Activated T-cell treated with anti-CD3 and anti-CD28 coated beads, Interleukin-2, amount 50 U/mL, for 72 hours (primary cell): ENCODE data around the gene HCFC1R1. TPM values are rescaled to one million over a fixed set of nuclear protein-coding genes. Genes with fewer than 3 reads are reported as not detected.
"Not testable (repeated sequence)": the region's sequence is repeated elsewhere in the genome, so short reads cannot be mapped to it uniquely, and the experiment has no call there.

Experiments
- ATAC-seq, 2 donors: fragments of 150-1000 bp; cut with Tn5 transposase; replicated peaks in 1 of 2; 2 replicates each; pipeline ENCODE4 v1.10.0; 2021; ENCODE audit warnings: moderate library complexity in 2 of 2, mild to moderate bottlenecking in 1 of 2
- DNase-seq, 2 donors: peaks; one replicate each; pipeline ENCODE4 v3.0.0; 2021 to 2022; ENCODE audit warnings: mixed read lengths in 1 of 2
- H3K27ac Mint-ChIP-seq: one replicate; pipeline ENCODE4 v1.8.0; 2022; ENCODE audit warnings: mild to moderate bottlenecking, moderate library complexity, mixed read lengths
- H3K27me3 Mint-ChIP-seq: one replicate; pipeline ENCODE4 v1.8.0; 2022; ENCODE audit warnings: low read depth, mixed read lengths
- H3K36me3 Mint-ChIP-seq, 2 donors: one replicate each; pipeline ENCODE4 v1.8.0; 2022; ENCODE audit warnings: mixed read lengths in 2 of 2, mild to moderate bottlenecking in 1 of 2; ENCODE audit not compliant: insufficient read depth in 2 of 2
- H3K4me1 Mint-ChIP-seq: one replicate; pipeline ENCODE4 v1.8.0; 2022; ENCODE audit warnings: low read depth, mixed read lengths
- H3K4me3 Mint-ChIP-seq, 2 donors: one replicate each; pipeline ENCODE4 v1.8.0; 2022; ENCODE audit warnings: mild to moderate bottlenecking in 2 of 2, mixed read lengths in 2 of 2, moderate library complexity in 2 of 2
- H3K9me3 Mint-ChIP-seq, 2 donors: one replicate each; pipeline ENCODE4 v1.8.0; 2022; ENCODE audit warnings: mixed read lengths in 2 of 2
- total RNA-seq, 2 donors: library from RNA; stranded (reverse); gene quantifications; one replicate each; pipeline ENCODE4 v1.2.3, GENCODE V29; 2022

Gene HCFC1R1
- total RNA-seq, 2 donors from 2014 or later = 27.6 to 32.8 TPM

- DNase-seq = no peak
- no peaks in the 10 kb centered on the region for H3K9me3 Mint-ChIP-seq
- no peaks in the 10 kb centered on the region for H3K27me3 Mint-ChIP-seq
- peaks cover 72% of the 10 kb centered on the region for H3K4me1 Mint-ChIP-seq
- peaks cover 24 to 34% of the 10 kb centered on the region in 2 donors for H3K36me3 Mint-ChIP-seq
- H3K4me3 Mint-ChIP-seq = peak overlapping the region; percentile 98 to 100
- ATAC-seq = peak; percentile 36 to 48
- peak overlapping the region; percentile 98 for H3K27ac Mint-ChIP-seq
Observed at GRCh38 chr16:3063625-3064386, 40.1 kb upstream of the HCFC1R1 start.

DNA sequence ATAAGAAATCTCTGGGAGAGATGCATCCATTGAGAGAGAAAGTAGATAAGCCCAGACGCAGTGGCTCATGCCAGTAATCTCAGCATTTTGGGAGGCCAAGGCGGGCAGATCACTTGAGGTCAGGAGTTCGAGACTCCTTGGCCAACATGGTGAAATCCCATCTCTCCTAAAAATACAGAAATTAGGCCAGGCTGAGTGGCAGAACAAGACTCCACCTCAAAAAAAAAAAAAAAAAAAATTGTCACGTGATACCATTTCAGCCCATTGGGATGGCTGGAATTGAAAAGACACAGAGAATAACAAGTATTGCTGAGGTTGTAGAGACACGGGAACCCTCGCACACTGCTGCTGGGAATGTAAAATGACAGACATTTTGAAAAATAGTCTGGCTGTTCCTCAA is 38.8 kb upstream of the HCFC1R1 start:
- peaks cover 21 to 26% of the 10 kb centered on the region in 2 donors for H3K36me3 Mint-ChIP-seq
- H3K27me3 Mint-ChIP-seq = no peaks in the 10 kb centered on the region
- H3K4me1 Mint-ChIP-seq = peaks cover 62% of the 10 kb centered on the region
- no peak for ATAC-seq
- no peaks in the 10 kb centered on the region for H3K9me3 Mint-ChIP-seq
- peak overlapping the region; percentile 98 to 100 for H3K4me3 Mint-ChIP-seq
- no peak for DNase-seq
- H3K27ac Mint-ChIP-seq = peak overlapping the region; percentile 98

DNA sequence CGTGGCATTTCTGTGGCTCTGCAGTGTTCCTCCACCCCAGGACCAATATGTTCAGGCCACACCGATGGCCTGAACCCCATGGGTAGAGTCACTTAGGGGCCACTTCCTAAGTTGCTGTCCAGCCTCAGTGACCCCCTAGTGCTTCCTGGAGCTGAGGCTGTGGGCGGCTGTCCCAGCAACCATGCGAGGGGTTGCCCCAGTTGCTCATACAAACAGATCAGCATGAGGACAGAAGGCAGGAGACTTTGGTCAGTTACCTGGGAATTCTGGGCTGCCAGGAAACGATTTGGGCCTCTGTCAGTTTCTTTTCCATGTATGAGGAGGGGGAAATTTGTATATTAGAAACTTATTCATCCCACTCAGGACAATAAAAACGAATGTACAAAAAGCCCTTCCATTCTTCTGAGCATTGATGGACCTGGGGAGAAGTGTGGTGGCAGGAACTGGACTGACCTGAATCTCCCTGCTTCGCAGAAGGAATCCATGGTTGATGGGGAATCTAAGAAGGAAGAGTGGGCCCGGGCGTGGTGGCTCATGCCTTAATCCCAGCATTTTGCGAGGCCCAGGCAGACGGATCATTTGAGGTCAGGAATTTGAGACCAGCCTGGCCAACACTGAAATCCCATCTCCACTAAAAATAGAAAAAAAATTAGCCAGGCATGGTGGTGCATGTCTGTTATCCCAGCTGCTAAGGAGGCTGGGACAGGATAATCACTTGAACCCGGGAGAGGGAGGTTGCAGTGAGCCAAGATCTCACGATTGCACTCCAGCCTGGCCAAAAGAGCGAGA is 36.8 kb upstream of the HCFC1R1 start:
- no peak for DNase-seq
- peak overlapping the region; percentile 85 to 91 for H3K4me3 Mint-ChIP-seq
- H3K4me1 Mint-ChIP-seq = peaks cover 76% of the 10 kb centered on the region
- peaks cover 10 to 12% of the 10 kb centered on the region in 2 donors for H3K36me3 Mint-ChIP-seq
- no peak for ATAC-seq
- peak overlapping the region; percentile 93 for H3K27ac Mint-ChIP-seq
- H3K9me3 Mint-ChIP-seq = no peaks in the 10 kb centered on the region
- no peaks in the 10 kb centered on the region for H3K27me3 Mint-ChIP-seq

- Mint-ChIP-seq H3K27ac (peak overlapping the region; percentile 93), H3K27me3 (no peaks in the 10 kb centered on the region), H3K9me3 (no peaks in the 10 kb centered on the region), H3K36me3 (peaks cover 10 to 13% of the 10 kb centered on the region in 2 donors), H3K4me1 (peaks cover 76% of the 10 kb centered on the region), H3K4me3 (peak overlapping the region; percentile 85 to 91)
- DNase-seq (no peak), ATAC-seq (no peak)
Observed at GRCh38 chr16:3059723-3060242, 36.0 kb upstream of the HCFC1R1 start.

DNA sequence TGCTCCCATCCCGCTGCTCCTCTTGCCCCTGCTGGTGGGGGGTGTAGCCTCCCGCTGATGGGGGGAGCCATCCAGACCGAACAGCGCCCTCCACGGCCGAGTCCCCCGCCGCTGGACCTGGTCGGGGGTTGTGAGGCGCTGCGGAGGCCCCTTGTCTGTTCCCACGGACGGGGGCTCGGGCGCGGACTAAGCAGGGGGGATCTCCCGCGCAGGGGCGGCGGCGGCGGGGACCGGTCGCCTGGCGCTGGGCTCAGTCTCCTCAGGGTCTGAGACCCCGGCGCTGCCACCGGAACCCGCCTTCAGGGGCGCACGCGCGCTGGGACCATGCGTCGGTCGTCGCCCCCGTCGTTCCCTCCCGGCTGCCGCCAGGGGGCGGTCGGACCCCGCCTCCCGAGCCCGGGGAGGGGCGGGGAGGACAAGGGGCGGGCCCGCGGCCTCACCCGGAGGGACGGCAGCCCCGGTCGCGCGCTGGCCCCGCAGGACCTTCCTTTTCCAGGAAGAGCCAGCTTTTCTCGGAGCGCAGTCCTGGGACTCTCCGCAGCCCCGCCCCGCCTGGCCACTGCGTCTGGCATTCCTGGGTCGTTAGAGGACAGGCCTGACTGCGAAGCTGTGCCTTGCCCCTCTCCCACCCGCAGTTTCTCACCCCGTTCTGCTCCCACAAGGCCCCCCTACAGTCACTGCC is 35.4 kb upstream of the HCFC1R1 start:
- peak; percentile 85 to 87 for ATAC-seq
- DNase-seq = peak; percentile 90 to 97
- H3K36me3 Mint-ChIP-seq = peaks cover 10 to 14% of the 10 kb centered on the region in 2 donors
- H3K4me1 Mint-ChIP-seq = peaks cover 76% of the 10 kb centered on the region
- no peaks in the 10 kb centered on the region for H3K27me3 Mint-ChIP-seq
- peak overlapping the region; percentile 91 to 97 for H3K4me3 Mint-ChIP-seq
- H3K27ac Mint-ChIP-seq = peak overlapping the region; percentile 93
- no peaks in the 10 kb centered on the region for H3K9me3 Mint-ChIP-seq

GRCh38 chr16:3058139-3059030 is 34.6 kb upstream of the HCFC1R1 start:
- Mint-ChIP-seq H3K4me1 (peaks cover 76% of the 10 kb centered on the region), H3K4me3 (peak overlapping the region; percentile 91 to 97), H3K27me3 (no peaks in the 10 kb centered on the region), H3K27ac (peak overlapping the region; percentile 63), H3K36me3 (peaks cover 9 to 14% of the 10 kb centered on the region in 2 donors), H3K9me3 (no peaks in the 10 kb centered on the region)
- ATAC-seq (peak; percentile 41 to 52), DNase-seq (peak; percentile 63 to 72)

GRCh38 chr16:3057181-3058138 is 33.7 kb upstream of the HCFC1R1 start:
- no peak for ATAC-seq
- no peak for DNase-seq
- Mint-ChIP-seq H3K27me3 (no peaks in the 10 kb centered on the region), H3K4me1 (peaks cover 70% of the 10 kb centered on the region), H3K4me3 (peak overlapping the region; percentile 91 to 97), H3K36me3 (peaks cover 7 to 10% of the 10 kb centered on the region in 2 donors), H3K9me3 (no peaks in the 10 kb centered on the region), H3K27ac (peak overlapping the region; percentile 43)

GRCh38 chr16:3056336-3057180 is 32.8 kb upstream of the HCFC1R1 start:
- Mint-ChIP-seq H3K27me3 (no peaks in the 10 kb centered on the region), H3K27ac (peak overlapping the region; percentile 63), H3K4me3 (peak overlapping the region; percentile 91 to 97), H3K36me3 (peaks cover 7 to 12% of the 10 kb centered on the region in 2 donors), H3K9me3 (no peaks in the 10 kb centered on the region), H3K4me1 (peaks cover 70% of the 10 kb centered on the region)
- no peak for DNase-seq
- ATAC-seq = no peak

GRCh38 chr16:3055734-3056115 is 32.0 kb upstream of the HCFC1R1 start:
- Mint-ChIP-seq H3K36me3 (peaks cover 9 to 12% of the 10 kb centered on the region in 2 donors), H3K4me1 (peaks cover 77% of the 10 kb centered on the region), H3K4me3 (peak overlapping the region; percentile 52 to 53), H3K27ac (peak overlapping the region; percentile 47)
- not testable (repeated sequence) for H3K9me3 Mint-ChIP-seq, ATAC-seq, DNase-seq, H3K27me3 Mint-ChIP-seq

- Mint-ChIP-seq H3K27me3 (no peaks in the 10 kb centered on the region), H3K36me3 (peaks cover 9 to 12% of the 10 kb centered on the region in 2 donors), H3K27ac (peak overlapping the region; percentile 47), H3K9me3 (no peaks in the 10 kb centered on the region), H3K4me3 (peak overlapping the region; percentile 52 to 53), H3K4me1 (peaks cover 77% of the 10 kb centered on the region)
- no peak for ATAC-seq
- no peak for DNase-seq
Observed at GRCh38 chr16:3054965-3055733, 31.4 kb upstream of the HCFC1R1 start.
